GM19372 (cell line): ENCODE measurements around the gene FRAS1.
"Not testable (repeated sequence)": the region's sequence is repeated elsewhere in the genome, so short reads cannot be mapped to it uniquely, and the experiment has no call there.

Experiments
- ATAC-seq: cut with Tn5 transposase; IDR thresholded peaks from one replicate; pipeline ENCODE4 v1.9.1; 2021; ENCODE audit warnings: mild to moderate bottlenecking, low read depth, moderate library complexity; ENCODE audit not compliant: unreplicated experiment

The FRAS1 gene

GRCh38 chr4:78410225-78410624 is 353.1 kb downstream of the FRAS1 start:
- no peak for ATAC-seq

- ATAC-seq: no peak
Observed at GRCh38 chr4:78410676-78411075, 353.6 kb downstream of the FRAS1 start.

- no peak for ATAC-seq
Observed at GRCh38 chr4:78414116-78414515, 357.0 kb downstream of the FRAS1 start.

GRCh38 chr4:78417603-78418002 is 360.5 kb downstream of the FRAS1 start:
- ATAC-seq: no peak

GRCh38 chr4:78418406-78418805 is 361.3 kb downstream of the FRAS1 start:
- ATAC-seq: no peak

GRCh38 chr4:78423790-78424189 is 366.7 kb downstream of the FRAS1 start:
- no peak for ATAC-seq

- no peak for ATAC-seq
Observed at GRCh38 chr4:78424461-78424860, 367.3 kb downstream of the FRAS1 start.

- no peak for ATAC-seq
Observed at GRCh38 chr4:78426972-78427371, 369.8 kb downstream of the FRAS1 start.

- no peak for ATAC-seq
Observed at GRCh38 chr4:78428996-78429395, 371.9 kb downstream of the FRAS1 start.

- ATAC-seq: no peak
Observed at GRCh38 chr4:78432896-78433295, 375.8 kb downstream of the FRAS1 start.

- ATAC-seq: no peak
Observed at GRCh38 chr4:78437608-78438088, 380.5 kb downstream of the FRAS1 start.

- ATAC-seq: no peak
Observed at GRCh38 chr4:78439328-78439727, 382.2 kb downstream of the FRAS1 start.

GRCh38 chr4:78441756-78442155 is 384.6 kb downstream of the FRAS1 start:
- no peak for ATAC-seq

GRCh38 chr4:78446619-78447018 is 389.5 kb downstream of the FRAS1 start:
- no peak for ATAC-seq

- no peak for ATAC-seq
Observed at GRCh38 chr4:78451407-78451806, 394.3 kb downstream of the FRAS1 start.

- no peak for ATAC-seq
Observed at GRCh38 chr4:78454016-78454415, 396.9 kb downstream of the FRAS1 start.

- ATAC-seq: no peak
Observed at GRCh38 chr4:78457751-78458150, 400.6 kb downstream of the FRAS1 start.

GRCh38 chr4:78459327-78459726 is 402.2 kb downstream of the FRAS1 start:
- no peak for ATAC-seq

- no peak for ATAC-seq
Observed at GRCh38 chr4:78460368-78460767, 403.2 kb downstream of the FRAS1 start.

GRCh38 chr4:78464265-78464664 is 407.1 kb downstream of the FRAS1 start:
- ATAC-seq: no peak

- not testable (repeated sequence) for ATAC-seq
Observed at GRCh38 chr4:78467223-78467622, 410.1 kb downstream of the FRAS1 start.

GRCh38 chr4:78468272-78468671 is 411.1 kb downstream of the FRAS1 start:
- ATAC-seq: no peak

- ATAC-seq: no peak
Observed at GRCh38 chr4:78476108-78476704, 419.1 kb downstream of the FRAS1 start.
